Panc1 (cell line): ENCODE data around the gene PDE1C.

Experiments
- CTCF ChIP-seq: fragments of 450-650 bp; IDR thresholded peaks from 2 replicates; pipeline ENCODE4 v1.5.1; 2017; ENCODE audit warnings: mild to moderate bottlenecking
- POLR2AphosphoS5 ChIP-seq: IDR thresholded peaks from 2 replicates; pipeline ENCODE4 v1.6.1; 2012; ENCODE audit warnings: mild to moderate bottlenecking, low read depth, low read length, moderate library complexity
- REST ChIP-seq, 2 experiments: IDR thresholded peaks; 2 replicates each; pipeline ENCODE4 v1.6.1; 2011 to 2012; ENCODE audit warnings: low read depth in 2 of 2, control low read depth in 1 of 2, low read length in 1 of 2, mild to moderate bottlenecking in 1 of 2, moderate library complexity in 1 of 2; ENCODE audit not compliant: insufficient read depth in 1 of 2
- SIN3A ChIP-seq: IDR thresholded peaks from 2 replicates; pipeline ENCODE4 v1.6.1; 2012; ENCODE audit warnings: low read depth, mild to moderate bottlenecking, low read length, moderate library complexity, borderline replicate concordance; ENCODE audit not compliant: insufficient read depth
- TCF7L2 ChIP-seq: IDR thresholded peaks from 2 replicates; pipeline ENCODE4 v1.6.1; 2011; ENCODE audit warnings: mild to moderate bottlenecking, low read depth, low read length, inconsistent platforms

- TF ChIP-seq CTCF (no peak), POLR2AphosphoS5 (no peak), SIN3A (no peak), REST (IDR thresholded peaks at IDR 0.05; ENCODE audit: insufficient read depth in 1 of 2, low read depth in 2 of 2, low read length in 1 of 2) (no peak), TCF7L2 (no peak)
Observed at GRCh38 chr7:32048970-32049491, 21.2 kb downstream of the PDE1C start.
